Heart left ventricle (tissue), 13 donors: ENCODE data around the gene LRRC15.
A peak's percentile ranks its signal among the peaks of the same experiment; 100 is the strongest.

Source experiments
- POLR2A ChIP-seq, 2 donors: fragments of 450-650 bp; IDR thresholded peaks; one replicate each; pipeline ENCODE4 v1.6.1; 2017; ENCODE audit warnings: antibody characterized with exemption in 2 of 2, mild to moderate bottlenecking in 2 of 2, moderate library complexity in 2 of 2
- TF ChIP-seq, protein P1 (sequence below), 12 donors: fragments of 200-600 bp; sonication (generic) in 4 of 12; IDR thresholded peaks; one replicate each; pipeline versions ENCODE4 v1.5.0 to v1.8.0; 2018 to 2022; ENCODE audit warnings: antibody characterized with exemption in 12 of 12, mild to moderate bottlenecking in 5 of 12
- donor health status: ischemic (EF 13 %, LVEDD 7.1; RV severe dilation, severe dysfunction).
- donor health status: DM: no; HTN: yes; CAD: no.
- donor health status: DM: no; HTN: no; CAD: no.
- donor health status: ischemic (EF 25% LVEDD 6.9; RV normal size, moderate dysfunction).
- donor health status: ischemic (EF 25% LVEDD 5.7; RV mildly dilated, moderate dysfunction).
- donor health status: ischemic (EF 35%, LVEDD 5.7; RV mildly dilated, moderate dysfunction).
- donor health status: nonischemic (EF 11% LVEDD 7.7; RV severe dilation, severe dysfunction).
- donor health status: DM: yes; HTN: yes; CAD: no.
- donor health status: PGD.
- donor health status: ischemic (EF 29% LVEDD 5.4; RV normal size, mild dysfunction).
- donor health status: nonischemic (EF 23%, LVEDD 6.1; RV moderate dilation, normal function).

DNA sequence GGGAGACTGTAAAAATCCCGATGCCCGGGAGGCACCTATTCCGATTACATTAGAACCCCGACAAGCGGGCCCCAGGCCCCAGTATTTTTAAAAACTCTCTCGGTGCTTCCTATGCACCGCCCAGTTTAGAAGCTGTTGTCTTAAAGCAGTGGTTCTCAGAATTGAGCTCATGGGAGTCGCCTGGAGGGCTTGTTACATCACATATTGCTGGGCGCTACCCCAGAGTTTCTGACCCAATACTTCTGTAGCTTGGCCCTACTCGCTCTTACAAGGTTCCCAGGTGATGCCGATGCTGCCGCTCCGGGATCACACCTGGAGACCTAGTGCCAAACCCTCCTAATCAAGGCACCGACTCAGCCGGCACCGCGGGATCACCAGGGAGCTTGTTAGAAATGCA lies 53.6 kb downstream of the LRRC15 start:
- TF ChIP-seq, protein P1, sequence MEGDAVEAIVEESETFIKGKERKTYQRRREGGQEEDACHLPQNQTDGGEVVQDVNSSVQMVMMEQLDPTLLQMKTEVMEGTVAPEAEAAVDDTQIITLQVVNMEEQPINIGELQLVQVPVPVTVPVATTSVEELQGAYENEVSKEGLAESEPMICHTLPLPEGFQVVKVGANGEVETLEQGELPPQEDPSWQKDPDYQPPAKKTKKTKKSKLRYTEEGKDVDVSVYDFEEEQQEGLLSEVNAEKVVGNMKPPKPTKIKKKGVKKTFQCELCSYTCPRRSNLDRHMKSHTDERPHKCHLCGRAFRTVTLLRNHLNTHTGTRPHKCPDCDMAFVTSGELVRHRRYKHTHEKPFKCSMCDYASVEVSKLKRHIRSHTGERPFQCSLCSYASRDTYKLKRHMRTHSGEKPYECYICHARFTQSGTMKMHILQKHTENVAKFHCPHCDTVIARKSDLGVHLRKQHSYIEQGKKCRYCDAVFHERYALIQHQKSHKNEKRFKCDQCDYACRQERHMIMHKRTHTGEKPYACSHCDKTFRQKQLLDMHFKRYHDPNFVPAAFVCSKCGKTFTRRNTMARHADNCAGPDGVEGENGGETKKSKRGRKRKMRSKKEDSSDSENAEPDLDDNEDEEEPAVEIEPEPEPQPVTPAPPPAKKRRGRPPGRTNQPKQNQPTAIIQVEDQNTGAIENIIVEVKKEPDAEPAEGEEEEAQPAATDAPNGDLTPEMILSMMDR (IDR thresholded peaks at IDR 0.05) = peak in 4 of 12 donors; percentile 10 to 48 (median 10)
- TF ChIP-seq POLR2A (IDR thresholded peaks at IDR 0.05) = no peak
